Trophoblast cell (in vitro differentiated cells and primary cell): ENCODE measurements around the gene STRIP1.

ENCODE experiments used
- DNase-seq, 2 donors: peaks; one replicate each; pipeline ENCODE4 v3.0.0-alpha.2; 2016
- H2AFZ ChIP-seq: 2 replicates; pipeline ENCODE4 v1.6.1; 2013; ENCODE audit warnings: low read length, moderate library complexity, mild to moderate bottlenecking; ENCODE audit not compliant: insufficient read depth, poor library complexity
- H2AK5ac ChIP-seq: 2 replicates; pipeline ENCODE4 v1.6.1; 2013; ENCODE audit warnings: mild to moderate bottlenecking, low read length
- H2BK120ac ChIP-seq: 2 replicates; pipeline ENCODE4 v1.6.1; 2013; ENCODE audit warnings: low read length, mild to moderate bottlenecking, moderate library complexity; ENCODE audit not compliant: insufficient read depth, poor library complexity
- H2BK12ac ChIP-seq: 2 replicates; pipeline ENCODE4 v1.6.1; 2013; ENCODE audit warnings: mild to moderate bottlenecking, low read length, moderate library complexity
- H2BK5ac ChIP-seq: 2 replicates; pipeline ENCODE4 v1.6.1; 2013; ENCODE audit warnings: low read length, low read depth, moderate library complexity, mild to moderate bottlenecking; ENCODE audit not compliant: poor library complexity
- H3K14ac ChIP-seq: 2 replicates; pipeline ENCODE4 v1.6.1; 2013; ENCODE audit warnings: mild to moderate bottlenecking, low read length
- H3K18ac ChIP-seq: 2 replicates; pipeline ENCODE4 v1.6.1; 2013; ENCODE audit warnings: mild to moderate bottlenecking, low read length
- H3K23ac ChIP-seq: 2 replicates; pipeline ENCODE4 v1.6.1; 2013; ENCODE audit warnings: low read length
- H3K27ac ChIP-seq: 2 replicates; pipeline ENCODE4 v1.5.1; 2013; ENCODE audit warnings: low read depth, mild to moderate bottlenecking, inconsistent platforms, low read length, moderate library complexity
- H3K27me3 ChIP-seq: 2 replicates; pipeline ENCODE4 v1.6.1; 2013; ENCODE audit warnings: inconsistent platforms, mild to moderate bottlenecking, low read length, moderate library complexity; ENCODE audit not compliant: insufficient read depth
- H3K36me3 ChIP-seq, 2 experiments: 1 replicate in 1 of 2; 2 replicates in 1 of 2; pipeline ENCODE4 v1.6.1; 2013; ENCODE audit warnings: low read length in 2 of 2, mild to moderate bottlenecking in 2 of 2, moderate library complexity in 1 of 2; ENCODE audit not compliant: insufficient read depth in 2 of 2, control insufficient read depth in 1 of 2
- H3K4ac ChIP-seq: 2 replicates; pipeline ENCODE4 v1.6.1; 2013; ENCODE audit warnings: low read depth, mild to moderate bottlenecking, low read length, moderate library complexity
- H3K4me1 ChIP-seq, 2 experiments: 1 replicate in 1 of 2; 2 replicates in 1 of 2; pipeline ENCODE4 v1.6.1; 2013; ENCODE audit warnings: low read length in 2 of 2, mild to moderate bottlenecking in 2 of 2, moderate library complexity in 1 of 2; ENCODE audit not compliant: insufficient read depth in 2 of 2, control insufficient read depth in 1 of 2
- H3K4me2 ChIP-seq: 2 replicates; pipeline ENCODE4 v1.6.1; 2013; ENCODE audit warnings: inconsistent platforms, mild to moderate bottlenecking, low read length, moderate library complexity
- H3K4me3 ChIP-seq: 2 replicates; pipeline ENCODE4 v1.5.1; 2013; ENCODE audit warnings: mild to moderate bottlenecking, low read depth, low read length, inconsistent platforms
- H3K79me1 ChIP-seq: one replicate; pipeline ENCODE4 v1.6.1; 2013; ENCODE audit warnings: low read length
- H3K79me2 ChIP-seq: 2 replicates; pipeline ENCODE4 v1.6.1; 2013; ENCODE audit warnings: low read length, mild to moderate bottlenecking; ENCODE audit not compliant: control insufficient read depth, insufficient read depth, poor library complexity
- H3K9ac ChIP-seq: 2 replicates; pipeline ENCODE4 v1.6.1; 2013; ENCODE audit warnings: mild to moderate bottlenecking, low read length
- H3K9me3 ChIP-seq: 2 replicates; pipeline ENCODE4 v1.6.1; 2013; ENCODE audit warnings: low read depth, mild to moderate bottlenecking, control low read depth, inconsistent platforms, low read length; ENCODE audit not compliant: insufficient read depth
- H4K12ac ChIP-seq: 2 replicates; pipeline ENCODE4 v1.6.1; 2013; ENCODE audit warnings: low read depth, mild to moderate bottlenecking, low read length, moderate library complexity
- H4K8ac ChIP-seq: 2 replicates; pipeline ENCODE4 v1.6.1; 2013; ENCODE audit warnings: low read depth, mild to moderate bottlenecking, low read length, moderate library complexity
- H4K91ac ChIP-seq: one replicate; pipeline ENCODE4 v1.6.1; 2013; ENCODE audit warnings: low read depth, mild to moderate bottlenecking, low read length, moderate library complexity
- WGBS: extraction: QIAGEN DNeasy Blood & Tissue Kit; methylation state at CpG from one replicate; pipeline ENCODE4 v1.1.7; 2013; ENCODE audit warnings: missing lambda C conversion rate; ENCODE audit not compliant: insufficient read length, insufficient coverage; ENCODE audit errors: extremely low coverage; 5-methylcytosine and 5-hydroxymethylcytosine counted together

The STRIP1 gene

DNA sequence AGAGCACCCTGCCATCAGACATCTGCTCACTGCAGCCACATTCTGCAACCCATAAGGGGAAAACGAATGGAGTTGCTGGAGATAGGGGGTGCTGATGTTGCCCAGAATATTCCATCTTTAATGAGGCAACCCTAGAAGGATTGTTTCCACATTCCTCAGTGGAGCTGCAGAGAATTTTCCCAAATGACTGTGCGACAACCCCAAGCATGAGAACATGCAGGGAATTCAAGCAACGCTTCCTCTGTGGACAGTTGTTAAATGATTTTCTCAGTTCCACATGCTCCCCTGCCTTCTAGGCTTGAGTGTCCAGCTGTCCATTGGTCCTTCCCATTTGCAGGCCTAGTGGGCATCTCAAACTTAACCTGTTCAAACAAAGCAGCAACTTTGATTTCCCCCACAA is 57.4 kb downstream of the STRIP1 start:
- WGBS: no CpG with 5 or more reads among the region's 3 CpGs
- Histone ChIP-seq H4K12ac (no peak overlapping the region), H3K9me3 (peaks cover 16% of the 10 kb centered on the region)

DNA sequence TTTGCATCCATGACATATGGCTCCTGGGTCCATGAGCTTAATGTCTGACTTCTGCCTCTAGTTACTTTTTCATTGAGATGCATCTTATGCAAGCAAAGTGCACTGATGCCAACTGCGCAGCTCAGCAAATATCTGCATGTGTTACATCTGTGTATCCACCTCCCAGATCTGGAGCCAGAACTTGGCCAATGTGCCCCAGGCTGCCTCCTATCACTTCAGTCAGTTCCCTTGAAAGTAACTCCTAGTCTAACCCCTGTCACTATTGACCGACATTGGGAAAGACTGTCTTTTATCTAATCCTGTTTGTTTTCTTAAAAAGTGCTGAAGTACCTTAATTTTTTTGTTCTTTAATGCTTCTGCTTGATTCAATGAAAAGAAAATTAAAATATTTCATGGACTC is 58.6 kb downstream of the STRIP1 start:
- no peak overlapping the region for H3K27ac ChIP-seq
- H3K14ac ChIP-seq: no peak overlapping the region
- H4K91ac ChIP-seq: no peak overlapping the region
- H4K8ac ChIP-seq: no peak overlapping the region
- H3K18ac ChIP-seq: no peak overlapping the region
- H2BK5ac ChIP-seq: no peak overlapping the region
- peaks cover 8% of the 10 kb centered on the region for H3K27me3 ChIP-seq
- H3K9me3 ChIP-seq: peaks cover 16% of the 10 kb centered on the region
- no peaks in the 10 kb centered on the region for H3K79me2 ChIP-seq
- H2AK5ac ChIP-seq: no peak overlapping the region
- H3K23ac ChIP-seq: no peak overlapping the region
- DNase-seq: no peak
- H3K4me3 ChIP-seq: no peak overlapping the region
- H3K4me1 ChIP-seq: peaks cover 36% of the 10 kb centered on the region in 2 experiments
- no peaks in the 10 kb centered on the region for H3K36me3 ChIP-seq
- H2BK120ac ChIP-seq: no peak overlapping the region
- peaks cover 2% of the 10 kb centered on the region for H3K79me1 ChIP-seq
- no CpG with 5 or more reads among the region's 2 CpGs for WGBS
- no peak overlapping the region for H3K4me2 ChIP-seq
- H4K12ac ChIP-seq: no peak overlapping the region
- H2BK12ac ChIP-seq: no peak overlapping the region
- H2AFZ ChIP-seq: no peak overlapping the region
- H3K9ac ChIP-seq: no peak overlapping the region
- H3K4ac ChIP-seq: no peak overlapping the region

More for the DNA sequence above, 57.4 kb downstream of the STRIP1 start:
- Histone ChIP-seq H3K27me3 (peaks cover 12% of the 10 kb centered on the region), H3K36me3 (no peaks in the 10 kb centered on the region), H4K8ac (no peak overlapping the region), H3K4ac (no peak overlapping the region), H3K4me1 (peaks cover 27 to 28% of the 10 kb centered on the region in 2 experiments), H3K14ac (no peak overlapping the region), H3K18ac (no peak overlapping the region), H2AFZ (no peak overlapping the region), H3K79me1 (peaks cover 2% of the 10 kb centered on the region), H2AK5ac (no peak overlapping the region), H3K27ac (no peak overlapping the region), H4K91ac (no peak overlapping the region), H3K4me3 (no peak overlapping the region), H2BK5ac (no peak overlapping the region), H3K23ac (no peak overlapping the region), H2BK12ac (no peak overlapping the region), H3K9ac (no peak overlapping the region), H2BK120ac (no peak overlapping the region), H3K79me2 (no peaks in the 10 kb centered on the region), H3K4me2 (no peak overlapping the region)
- DNase-seq: no peak

DNA sequence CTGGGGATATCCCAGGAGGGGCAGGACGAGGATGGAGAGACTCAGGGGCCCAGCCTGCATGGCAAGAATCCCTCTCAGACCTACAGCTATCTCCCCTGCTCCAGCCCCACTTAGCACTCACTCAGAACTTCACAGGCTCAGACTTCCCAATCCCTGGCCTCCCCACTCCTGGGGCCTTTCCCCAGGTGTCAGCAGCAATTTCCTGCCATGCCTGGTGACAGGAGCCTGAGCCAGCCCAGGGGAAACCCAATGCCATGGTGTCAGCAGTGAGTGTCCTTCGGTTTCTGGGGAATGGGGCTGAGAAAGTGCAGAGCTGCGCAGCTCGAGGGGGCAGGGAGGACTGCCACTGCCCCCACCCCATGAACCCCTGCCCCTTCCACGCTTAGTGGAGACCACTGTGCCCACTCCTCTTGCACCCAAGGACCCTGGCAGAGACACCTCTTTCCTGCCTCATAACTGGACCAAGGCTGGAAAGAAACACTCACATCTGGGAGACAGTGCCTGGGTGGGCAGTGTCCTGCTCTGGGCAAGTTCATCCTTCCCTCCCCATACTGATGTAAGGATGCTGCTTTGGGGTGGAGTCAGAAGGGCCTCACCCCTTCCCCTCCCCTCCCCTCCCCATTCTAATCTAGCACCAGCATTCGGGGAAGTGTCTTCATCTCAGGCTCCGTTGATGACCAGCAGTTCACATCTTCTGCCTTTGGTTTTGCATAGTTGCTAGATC is 60.7 kb downstream of the STRIP1 start:
- no peak overlapping the region for H3K18ac ChIP-seq
- H2BK120ac ChIP-seq: no peak overlapping the region
- no peak overlapping the region for H2AFZ ChIP-seq
- H3K23ac ChIP-seq: no peak overlapping the region
- WGBS: no CpG with 5 or more reads among the region's 7 CpGs
- no peak overlapping the region for H3K4me2 ChIP-seq
- peaks cover 27 to 29% of the 10 kb centered on the region in 2 experiments for H3K4me1 ChIP-seq
- H3K27ac ChIP-seq: no peak overlapping the region
- peaks cover 8% of the 10 kb centered on the region for H3K27me3 ChIP-seq
- no peak overlapping the region for H3K9ac ChIP-seq
- H3K14ac ChIP-seq: no peak overlapping the region
- no peak overlapping the region for H4K91ac ChIP-seq
- no peaks in the 10 kb centered on the region for H3K36me3 ChIP-seq
- H3K79me2 ChIP-seq: no peaks in the 10 kb centered on the region
- DNase-seq: no peak
- H4K12ac ChIP-seq: no peak overlapping the region
- peaks cover 2% of the 10 kb centered on the region for H3K79me1 ChIP-seq
- H4K8ac ChIP-seq: no peak overlapping the region
- H2AK5ac ChIP-seq: no peak overlapping the region
- no peak overlapping the region for H3K4me3 ChIP-seq
- peaks cover 16% of the 10 kb centered on the region for H3K9me3 ChIP-seq
- no peak overlapping the region for H3K4ac ChIP-seq
- H2BK12ac ChIP-seq: no peak overlapping the region
- no peak overlapping the region for H2BK5ac ChIP-seq

DNA sequence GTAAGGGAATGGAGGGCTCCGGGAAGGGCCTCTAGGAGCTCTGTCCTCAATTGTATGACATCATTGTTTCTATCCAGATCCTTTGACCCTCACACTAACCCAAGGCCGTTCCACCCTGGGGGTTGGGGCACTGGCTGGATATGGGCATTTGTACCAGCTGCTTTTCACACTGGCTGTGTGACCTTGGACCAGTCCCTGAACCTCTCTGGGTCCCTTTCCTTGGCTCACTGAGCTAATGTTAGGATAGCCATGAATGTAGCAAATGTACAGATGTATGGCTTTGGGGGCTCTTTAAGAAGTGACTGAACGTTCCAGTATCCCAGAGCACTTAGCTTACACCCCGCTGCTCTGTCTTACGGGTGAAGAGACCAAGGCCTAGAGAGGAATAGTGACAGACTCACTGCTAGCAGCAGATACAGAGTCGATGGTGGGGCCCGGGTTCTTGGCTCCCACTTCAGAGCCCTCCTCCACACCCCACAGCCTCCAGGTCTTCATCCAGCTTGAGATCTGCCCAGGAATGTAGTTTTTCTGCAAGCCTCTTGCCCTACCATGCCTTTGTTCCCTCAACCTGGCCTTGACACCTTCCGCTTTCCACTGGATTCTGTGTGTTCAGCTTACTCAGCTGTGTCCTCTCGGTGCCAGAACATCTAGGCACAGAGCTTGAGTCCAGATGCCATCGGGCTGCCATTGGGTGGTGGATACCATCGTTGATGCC is 63.2 kb downstream of the STRIP1 start:
- Histone ChIP-seq H3K4me2 (peak overlapping the region; percentile 25), H4K12ac (no peak overlapping the region), H2AK5ac (no peak overlapping the region), H3K9ac (peak overlapping the region; percentile 9), H3K4ac (no peak overlapping the region), H4K91ac (peak overlapping the region; percentile 1), H2BK5ac (no peak overlapping the region), H3K23ac (no peak overlapping the region), H3K36me3 (no peaks in the 10 kb centered on the region), H3K79me2 (no peaks in the 10 kb centered on the region), H3K4me3 (peak overlapping the region; percentile 3), H2AFZ (no peak overlapping the region), H3K4me1 (peaks cover 25 to 27% of the 10 kb centered on the region in 2 experiments), H3K18ac (no peak overlapping the region), H3K9me3 (peaks cover 16% of the 10 kb centered on the region), H4K8ac (no peak overlapping the region), H3K14ac (no peak overlapping the region), H3K27me3 (peaks cover 8% of the 10 kb centered on the region), H2BK120ac (no peak overlapping the region), H3K27ac (no peak overlapping the region), H3K79me1 (peaks cover 2% of the 10 kb centered on the region), H2BK12ac (no peak overlapping the region)
- WGBS: no CpG with 5 or more reads among the region's 11 CpGs
- DNase-seq: peak in 1 of 2 donors; percentile 46
